ENCODE measurements around the gene DDX11.
"Not testable (repeated sequence)": the region's sequence is repeated elsewhere in the genome, so short reads cannot be mapped to it uniquely, and the experiment has no call there.

- TF ChIP-seq CTCF (IDR thresholded peaks at IDR 0.05; ENCODE audit: low read length); EZH2 (IDR thresholded peaks at IDR 0.05; ENCODE audit: borderline replicate concordance, low read length): not testable (repeated sequence)
Measured at GRCh38 chr12:31076150-31076549, 2.5 kb downstream of the DDX11 start.

All from OCI-LY1 (cell line).